Subcutaneous adipose tissue (tissue), 4 donors: ENCODE measurements around the gene GUCY2C. TPM values are rescaled to one million over a fixed set of nuclear protein-coding genes. Genes with fewer than 3 reads are reported as not detected.

Experiments
- total RNA-seq, 4 donors: library from RNA; depleted of rRNA; stranded (reverse); fragments of >200 nt; gene quantifications; one replicate each; pipeline ENCODE4 v1.1.0, GENCODE V29; 2016
- TF ChIP-seq, protein P1 (sequence below): fragments of 450-650 bp; IDR thresholded peaks from one replicate; pipeline ENCODE4 v1.5.1; 2016; ENCODE audit warnings: low read depth, mild to moderate bottlenecking, control low read depth, antibody characterized with exemption, moderate library complexity

The GUCY2C gene
- total RNA-seq, 4 donors from 2014 or later, result 0.17 TPM; not detected in 3

DNA sequence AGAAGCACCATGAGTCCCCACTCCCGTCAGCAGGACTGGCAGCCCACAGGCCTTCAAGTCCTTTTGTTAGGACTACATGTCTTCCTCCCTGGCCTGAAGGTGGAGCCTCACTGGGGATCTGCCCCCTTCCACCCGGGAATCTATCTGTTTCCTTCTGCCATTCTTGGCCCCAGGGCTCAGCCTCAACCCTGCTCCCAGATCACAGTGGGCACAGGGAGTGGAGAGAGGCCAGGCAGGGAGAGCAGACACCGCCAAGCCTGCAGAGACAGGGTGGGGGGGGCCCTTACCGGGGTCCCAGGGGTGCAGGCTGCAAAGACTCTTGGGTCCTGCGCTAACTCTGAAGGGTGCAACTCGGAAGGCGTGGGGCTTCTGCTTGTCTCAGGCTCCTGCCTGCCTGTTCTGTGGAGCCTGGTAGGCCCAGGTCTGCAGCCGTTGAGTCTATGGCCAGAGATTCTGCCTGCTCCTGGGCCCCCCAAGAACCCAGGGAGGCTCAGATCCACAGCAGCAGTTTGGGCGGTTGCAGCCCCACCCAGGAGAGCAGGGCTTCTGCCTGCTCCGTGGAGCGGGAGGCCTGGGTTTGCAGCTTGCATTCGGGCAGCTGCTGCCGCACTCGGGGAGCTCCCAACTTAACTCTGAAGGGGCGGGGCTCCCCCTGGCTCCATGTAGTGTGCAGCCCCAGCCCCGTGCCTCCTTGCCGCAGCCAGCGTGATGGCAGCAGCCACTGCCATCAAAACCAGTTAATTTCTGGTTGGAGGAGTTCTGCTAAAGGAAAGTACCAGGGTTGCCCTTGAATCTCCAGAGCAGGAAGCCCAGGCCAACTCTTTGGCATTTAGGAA is 107.0 kb downstream of the GUCY2C start:
- TF ChIP-seq, protein P1, sequence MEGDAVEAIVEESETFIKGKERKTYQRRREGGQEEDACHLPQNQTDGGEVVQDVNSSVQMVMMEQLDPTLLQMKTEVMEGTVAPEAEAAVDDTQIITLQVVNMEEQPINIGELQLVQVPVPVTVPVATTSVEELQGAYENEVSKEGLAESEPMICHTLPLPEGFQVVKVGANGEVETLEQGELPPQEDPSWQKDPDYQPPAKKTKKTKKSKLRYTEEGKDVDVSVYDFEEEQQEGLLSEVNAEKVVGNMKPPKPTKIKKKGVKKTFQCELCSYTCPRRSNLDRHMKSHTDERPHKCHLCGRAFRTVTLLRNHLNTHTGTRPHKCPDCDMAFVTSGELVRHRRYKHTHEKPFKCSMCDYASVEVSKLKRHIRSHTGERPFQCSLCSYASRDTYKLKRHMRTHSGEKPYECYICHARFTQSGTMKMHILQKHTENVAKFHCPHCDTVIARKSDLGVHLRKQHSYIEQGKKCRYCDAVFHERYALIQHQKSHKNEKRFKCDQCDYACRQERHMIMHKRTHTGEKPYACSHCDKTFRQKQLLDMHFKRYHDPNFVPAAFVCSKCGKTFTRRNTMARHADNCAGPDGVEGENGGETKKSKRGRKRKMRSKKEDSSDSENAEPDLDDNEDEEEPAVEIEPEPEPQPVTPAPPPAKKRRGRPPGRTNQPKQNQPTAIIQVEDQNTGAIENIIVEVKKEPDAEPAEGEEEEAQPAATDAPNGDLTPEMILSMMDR, result no peak

DNA sequence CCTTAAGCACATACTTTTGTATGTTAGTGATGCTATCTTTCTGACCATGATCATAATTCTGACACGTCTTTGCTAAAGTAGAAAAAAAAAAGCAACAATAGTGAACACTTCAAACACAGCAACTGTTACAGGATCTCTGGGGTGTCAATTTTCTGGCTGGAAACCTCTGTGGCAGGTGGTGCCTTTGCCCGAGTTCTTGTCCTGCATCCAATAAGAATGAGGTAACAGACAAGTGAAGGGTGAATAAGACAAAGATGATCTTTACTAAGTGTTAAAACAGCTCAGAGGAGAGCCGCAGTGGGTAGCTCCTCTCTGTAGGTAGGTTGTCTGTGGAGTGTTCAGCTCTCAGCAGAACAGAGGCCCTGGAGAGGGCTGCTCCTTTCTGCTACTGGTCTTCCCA is 107.8 kb downstream of the GUCY2C start:
- TF ChIP-seq, protein P1, result no peak

DNA sequence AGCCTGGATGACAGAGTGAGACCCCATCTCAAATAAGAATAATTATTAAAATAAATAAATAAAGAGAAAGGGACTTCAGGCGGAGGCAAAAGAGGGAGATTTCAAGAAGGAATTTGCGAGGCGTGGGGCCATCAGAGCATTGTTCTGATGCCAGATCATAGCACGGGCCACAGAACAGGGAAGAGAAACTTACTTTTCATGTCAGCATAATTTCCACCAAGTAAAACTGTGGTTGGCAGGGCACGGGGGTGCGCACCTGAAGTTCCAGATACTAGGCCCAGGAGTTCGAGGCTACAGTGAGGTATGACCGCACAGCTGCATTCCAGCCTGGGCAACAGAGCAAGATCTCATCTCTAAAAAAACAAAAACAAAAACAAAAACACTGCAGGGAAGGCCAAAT is 117.8 kb downstream of the GUCY2C start:
- TF ChIP-seq, protein P1, result no peak

DNA sequence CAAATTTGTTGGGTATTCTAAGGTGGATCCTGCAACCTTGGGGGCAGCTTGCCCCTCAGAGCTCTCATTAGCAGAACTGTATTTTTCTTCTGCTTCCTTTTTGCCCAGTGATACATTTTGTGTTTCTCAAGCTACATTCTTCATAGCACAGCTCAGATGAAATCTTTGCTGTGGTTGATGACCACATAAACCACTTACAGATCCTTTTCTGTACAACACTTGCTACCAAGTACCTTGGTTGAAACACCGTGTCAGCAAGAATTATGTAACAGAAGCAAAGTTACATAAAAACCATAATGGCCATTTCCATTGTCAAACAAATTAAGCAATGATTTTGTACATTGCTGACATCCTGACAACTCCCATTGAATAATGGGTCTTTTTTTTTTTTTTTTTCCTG is 119.1 kb downstream of the GUCY2C start:
- TF ChIP-seq, protein P1, result no peak

DNA sequence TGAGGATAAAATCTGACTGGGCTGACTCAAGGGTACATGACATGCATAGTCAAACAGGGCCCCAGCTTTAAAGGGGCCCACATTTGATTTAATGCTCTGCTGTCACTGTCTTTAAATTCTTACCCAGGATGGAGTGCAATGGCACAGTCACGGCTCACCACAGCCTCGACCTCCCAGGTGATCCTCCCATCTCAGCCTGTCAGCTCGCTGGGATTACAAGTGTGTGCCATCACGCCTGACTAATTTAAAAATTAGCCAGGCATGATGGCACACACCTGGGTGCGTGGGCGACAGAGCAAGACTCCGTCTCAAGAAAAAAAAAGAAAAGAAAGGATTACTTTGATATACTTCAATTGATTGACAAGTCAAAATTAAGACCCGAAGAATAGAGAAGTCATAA is 119.5 kb downstream of the GUCY2C start:
- TF ChIP-seq, protein P1, result no peak

DNA sequence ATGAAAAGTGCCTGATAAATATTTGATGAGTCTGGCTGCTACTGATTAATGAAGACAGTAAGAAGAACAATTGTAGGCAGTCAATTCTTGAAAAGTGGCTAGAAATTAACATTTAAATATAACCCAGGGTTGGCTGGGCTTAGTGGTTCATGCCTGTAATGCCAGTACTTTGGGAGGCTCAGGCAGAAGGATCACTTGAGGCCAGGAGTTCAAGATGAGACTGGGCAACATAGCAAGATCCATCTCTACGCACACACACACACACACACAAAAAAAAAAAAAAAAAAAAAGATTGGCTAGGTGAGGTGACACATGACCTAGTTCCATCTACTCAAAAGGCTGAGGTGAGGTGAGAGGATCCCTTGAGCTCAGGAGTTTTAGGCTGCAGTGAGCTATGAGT is 120.8 kb downstream of the GUCY2C start:
- TF ChIP-seq, protein P1, result no peak

DNA sequence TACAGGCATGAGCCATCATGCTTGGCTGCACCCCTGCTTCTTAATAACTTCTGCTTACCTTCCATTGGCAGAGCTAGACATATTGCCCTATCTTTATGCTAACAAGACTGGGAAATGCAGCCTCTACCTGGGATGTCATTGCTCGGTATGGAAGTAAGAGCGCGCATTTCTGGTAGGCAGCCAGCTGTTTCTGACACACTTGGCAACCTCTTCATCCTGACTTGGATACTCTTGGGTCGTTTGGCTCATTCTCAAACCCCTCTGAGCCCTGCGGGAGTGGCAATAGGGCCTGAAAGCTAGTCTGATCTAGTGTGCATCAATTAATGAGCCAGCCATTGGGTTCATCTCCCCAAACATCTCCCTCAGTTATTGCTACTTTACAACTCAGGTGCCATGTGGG is 123.3 kb downstream of the GUCY2C start:
- TF ChIP-seq, protein P1, result no peak
